Sigmoid colon (tissue), 4 donors: Measurements from ENCODE around the gene SRSF8.

Experiments
- EP300 ChIP-seq, 4 donors: sonication (generic); formaldehyde crosslinking; IDR thresholded peaks; one replicate each; pipeline ENCODE4 v1.6.1; 2017; ENCODE audit warnings: antibody characterized with exemption in 4 of 4
- POLR2A ChIP-seq, 2 donors: fragments of 450-650 bp; IDR thresholded peaks; one replicate each; pipeline ENCODE4 v1.6.1; 2016; ENCODE audit warnings: antibody characterized with exemption in 2 of 2, mild to moderate bottlenecking in 2 of 2, moderate library complexity in 2 of 2

- TF ChIP-seq EP300 (IDR thresholded peaks at IDR 0.05) (no peak), POLR2A (IDR thresholded peaks at IDR 0.05) (no peak)
These were observed 11.8 kb downstream of the SRSF8 start for GRCh38 chr11:95078526-95078925.
